GM18868 (cell line): ENCODE data around the gene LNX1.

Source experiments
- ATAC-seq: cut with Tn5 transposase; IDR thresholded peaks from one replicate; pipeline ENCODE4 v1.9.1; 2021; ENCODE audit warnings: mild to moderate bottlenecking, moderate library complexity; ENCODE audit not compliant: unreplicated experiment

LNX1 gene

GRCh38 chr4:53541577-53542206 lies 49.6 kb downstream of the LNX1 start:
- ATAC-seq: no peak

DNA sequence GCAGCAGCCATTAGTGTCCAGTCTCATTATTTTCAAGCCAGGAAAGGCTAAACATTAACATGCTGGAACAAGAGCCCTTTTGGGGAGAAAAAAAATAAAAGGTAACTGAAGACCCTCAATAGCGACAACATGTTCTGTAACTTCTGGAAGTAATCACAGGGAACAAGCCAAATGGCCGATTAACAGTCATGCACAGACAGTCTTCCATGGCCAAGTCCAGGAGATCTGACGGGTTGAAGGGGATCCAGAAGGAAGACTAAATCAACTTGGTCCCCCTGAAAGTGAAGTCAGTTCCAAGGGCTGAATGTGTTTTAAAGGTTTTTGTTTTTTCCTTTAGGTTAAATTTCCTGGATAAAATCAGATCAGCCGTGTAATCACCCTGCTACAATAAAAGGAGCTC lies 52.5 kb downstream of the LNX1 start:
- ATAC-seq: no peak

DNA sequence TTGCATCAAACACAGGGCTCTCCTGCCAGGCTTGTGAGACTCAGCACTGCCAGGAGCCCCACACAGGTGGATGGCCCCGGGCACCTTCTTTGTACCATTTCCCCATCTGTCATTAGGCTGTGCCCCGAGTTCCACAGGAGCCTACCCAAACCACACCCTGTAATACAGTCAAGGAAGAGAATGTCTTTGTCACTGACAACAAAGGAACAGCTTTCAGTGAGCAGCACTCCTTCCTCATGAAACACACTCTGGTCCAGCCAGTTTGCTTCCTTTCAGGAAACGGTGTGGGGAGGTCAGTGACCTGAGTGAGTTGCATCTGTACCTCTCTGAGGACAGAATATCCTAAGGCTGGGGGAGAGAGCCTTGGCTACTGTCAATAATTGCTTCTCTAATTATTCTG lies 53.7 kb downstream of the LNX1 start:
- no peak for ATAC-seq

- ATAC-seq: no peak
These were observed 55.0 kb downstream of the LNX1 start for GRCh38 chr4:53536328-53536727.

GRCh38 chr4:53535567-53535966 lies 55.7 kb downstream of the LNX1 start:
- ATAC-seq: no peak

DNA sequence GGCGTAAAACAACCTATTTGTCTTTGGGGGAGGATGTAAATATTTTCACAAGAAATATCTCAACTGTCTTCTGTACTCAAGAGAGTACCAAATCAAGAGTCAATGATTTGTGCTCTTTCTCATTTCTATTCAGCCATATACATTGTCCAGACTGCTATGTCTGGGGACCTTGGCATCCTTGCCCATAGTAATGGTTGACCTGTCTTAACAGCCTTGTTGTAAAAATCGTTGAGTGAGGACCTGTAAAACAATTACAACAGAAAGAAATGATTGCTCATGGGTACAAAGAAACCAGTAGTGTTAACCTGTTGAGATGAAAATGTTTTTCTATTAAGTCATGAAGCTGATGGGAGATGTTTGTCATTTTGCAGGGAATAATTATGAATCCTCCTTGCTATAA lies 56.6 kb downstream of the LNX1 start:
- ATAC-seq: no peak

DNA sequence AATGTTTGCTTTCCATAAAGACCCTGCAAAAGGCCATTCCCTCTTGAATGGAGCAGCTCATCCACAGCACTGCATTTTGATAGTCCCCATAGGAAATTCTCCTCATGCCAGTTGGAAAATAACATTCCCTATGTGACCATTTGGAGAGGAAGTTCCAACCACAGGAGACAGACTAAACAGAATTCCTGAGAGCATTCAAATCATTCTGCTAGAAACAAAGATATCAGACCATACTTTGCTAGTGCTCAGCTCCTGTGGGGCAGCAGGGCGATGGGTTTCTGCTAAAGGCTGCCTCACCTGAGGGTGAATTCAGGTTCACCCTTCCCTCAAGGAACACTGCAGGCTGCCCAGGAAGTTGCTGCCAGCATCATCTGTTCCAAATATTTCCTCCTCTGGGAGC lies 58.8 kb downstream of the LNX1 start:
- no peak for ATAC-seq

DNA sequence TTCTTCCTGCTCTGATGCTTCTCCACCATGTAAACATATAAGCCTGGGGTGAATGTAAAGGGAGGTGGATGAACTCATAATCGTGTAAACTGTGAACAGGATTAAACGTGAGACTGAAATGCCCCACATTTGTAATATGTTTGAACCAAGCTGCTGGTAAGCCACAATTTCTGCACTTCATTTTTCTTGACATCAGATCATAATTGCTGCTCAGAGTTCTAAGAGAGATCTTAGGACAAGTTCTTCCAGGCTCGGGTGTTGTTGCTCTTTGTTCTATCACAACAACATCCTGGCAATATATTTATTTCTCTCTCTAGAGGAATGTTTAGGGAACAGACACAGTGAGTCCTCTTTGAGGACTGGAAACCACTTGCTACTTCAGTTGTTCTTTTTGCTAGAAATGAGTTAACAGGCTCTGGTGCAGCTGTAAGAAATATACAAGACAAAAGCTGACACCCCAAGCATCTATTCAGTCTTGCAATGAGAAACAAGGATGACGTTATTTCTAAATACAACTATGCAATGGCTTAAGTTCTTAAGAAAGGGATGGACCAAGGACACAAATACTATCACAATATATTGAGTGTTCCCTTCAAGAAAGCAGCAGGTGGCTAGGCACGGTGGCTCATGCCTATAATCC lies 59.6 kb downstream of the LNX1 start:
- ATAC-seq: no peak

DNA sequence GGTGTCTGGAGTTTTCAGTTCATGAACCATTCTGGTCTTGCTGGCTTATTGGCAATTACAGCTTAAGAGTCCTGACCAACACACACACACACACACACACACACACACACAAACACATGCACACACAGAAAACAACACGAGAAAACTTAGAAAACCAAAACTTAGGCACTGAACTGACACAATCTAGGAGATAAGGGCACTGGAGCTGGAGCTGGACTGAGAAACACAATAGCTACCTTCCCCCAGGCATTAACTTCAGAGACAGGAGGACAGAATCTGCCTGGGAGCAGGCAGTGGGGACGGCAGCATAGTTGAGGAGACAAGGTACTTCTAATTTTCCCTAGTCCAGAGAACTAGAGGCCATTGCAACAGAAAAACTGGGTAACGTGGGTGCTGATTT lies 62.3 kb downstream of the LNX1 start:
- no peak for ATAC-seq

- ATAC-seq: no peak
These were observed 63.4 kb downstream of the LNX1 start for GRCh38 chr4:53527930-53528329.

DNA sequence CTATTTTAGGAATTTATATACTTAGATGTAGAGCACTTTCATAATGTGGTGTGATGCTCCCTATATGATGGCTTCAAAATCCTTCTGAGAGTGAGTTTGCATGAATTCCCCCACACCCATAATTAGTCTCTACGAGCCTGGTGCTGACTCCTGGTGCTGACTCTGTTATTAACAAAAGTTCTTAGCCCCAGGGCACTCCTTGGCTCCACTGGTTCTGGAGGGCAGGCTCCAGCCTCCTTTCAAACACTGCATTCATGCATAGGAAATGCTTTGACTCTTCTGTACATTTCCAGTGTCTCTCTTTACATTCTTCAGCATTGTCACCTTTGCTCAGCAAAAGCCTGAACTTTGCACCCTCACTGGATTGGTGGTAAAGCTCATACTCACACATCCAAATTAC lies 64.0 kb downstream of the LNX1 start:
- no peak for ATAC-seq

DNA sequence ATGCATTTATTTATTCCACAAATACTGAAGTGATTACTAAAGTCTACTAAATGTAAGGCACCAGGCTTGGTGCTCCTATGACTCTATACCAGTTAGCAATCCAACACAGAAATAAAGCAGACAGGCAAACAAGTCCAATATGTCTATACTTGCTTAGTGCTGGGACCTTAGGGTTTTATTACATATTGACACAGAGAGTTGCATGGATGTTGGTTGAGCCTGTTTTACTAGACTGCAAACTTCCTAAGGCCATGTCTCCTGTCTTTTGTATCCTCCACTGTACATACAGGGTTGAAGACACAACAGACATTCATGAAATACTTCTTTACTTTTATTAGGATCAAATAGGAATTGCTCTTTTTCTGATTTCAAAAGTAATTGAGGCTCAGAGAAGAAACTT lies 69.0 kb downstream of the LNX1 start:
- ATAC-seq: no peak

- ATAC-seq: no peak
These were observed 71.2 kb downstream of the LNX1 start for GRCh38 chr4:53520116-53520515.

DNA sequence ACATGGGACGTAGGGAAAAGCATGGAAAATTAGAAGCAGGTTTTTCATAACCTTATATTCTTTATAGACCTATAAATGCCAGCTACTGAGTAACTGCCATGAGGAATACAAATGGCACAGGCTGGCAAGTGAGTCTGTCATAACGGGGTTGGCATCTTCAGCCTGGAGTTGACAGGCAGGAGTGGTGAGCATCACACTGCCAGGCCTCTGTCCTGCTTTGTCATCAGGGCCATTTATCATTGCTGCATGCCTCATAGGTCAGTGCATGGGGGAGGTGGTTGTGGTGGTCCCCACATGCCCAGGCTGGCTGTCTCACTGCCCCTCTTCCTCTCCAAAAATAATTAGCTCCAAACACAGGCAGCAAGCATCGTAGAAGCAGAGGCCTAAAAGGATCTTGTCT lies 72.5 kb downstream of the LNX1 start:
- ATAC-seq: no peak

DNA sequence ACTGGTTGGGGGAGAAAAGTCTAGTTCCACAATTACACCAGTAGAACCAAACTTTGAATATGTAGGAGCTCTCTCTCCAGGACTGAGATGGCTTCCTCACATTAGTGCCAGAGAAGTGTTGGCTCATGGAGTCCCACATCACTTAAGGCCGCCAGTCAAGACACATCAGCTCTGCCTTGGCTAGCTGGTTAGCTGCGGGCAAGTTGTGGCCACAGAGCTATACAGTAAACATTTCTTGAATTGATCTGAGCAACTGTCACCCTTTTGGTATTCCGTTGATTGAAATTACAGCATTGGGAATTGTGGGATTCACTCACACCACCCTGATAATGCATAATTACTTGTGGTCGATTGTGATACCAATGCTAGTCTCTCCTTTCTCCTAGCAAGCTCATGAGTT lies 76.2 kb downstream of the LNX1 start:
- ATAC-seq: no peak

GRCh38 chr4:53514509-53514908 lies 76.8 kb downstream of the LNX1 start:
- ATAC-seq: peak; percentile 76

DNA sequence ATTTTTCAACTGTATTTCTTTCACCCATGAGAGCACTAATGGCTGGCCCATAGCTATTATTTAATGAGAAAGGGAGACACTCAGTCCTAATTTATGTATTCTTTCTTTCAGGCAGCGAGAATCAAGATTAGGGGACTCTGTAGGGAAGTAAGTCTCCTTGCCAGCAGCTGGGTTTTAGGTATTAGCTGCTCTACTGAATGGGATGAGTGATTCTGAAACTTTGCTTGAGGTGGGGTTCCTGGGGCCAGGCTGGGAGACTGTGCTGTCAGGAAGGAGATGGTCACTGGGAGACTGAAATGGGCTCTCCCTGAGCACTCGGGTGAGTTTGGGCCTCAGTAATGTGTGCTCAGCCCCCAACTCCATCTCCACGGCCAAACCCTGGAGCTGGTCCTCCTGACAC lies 78.7 kb downstream of the LNX1 start:
- no peak for ATAC-seq

DNA sequence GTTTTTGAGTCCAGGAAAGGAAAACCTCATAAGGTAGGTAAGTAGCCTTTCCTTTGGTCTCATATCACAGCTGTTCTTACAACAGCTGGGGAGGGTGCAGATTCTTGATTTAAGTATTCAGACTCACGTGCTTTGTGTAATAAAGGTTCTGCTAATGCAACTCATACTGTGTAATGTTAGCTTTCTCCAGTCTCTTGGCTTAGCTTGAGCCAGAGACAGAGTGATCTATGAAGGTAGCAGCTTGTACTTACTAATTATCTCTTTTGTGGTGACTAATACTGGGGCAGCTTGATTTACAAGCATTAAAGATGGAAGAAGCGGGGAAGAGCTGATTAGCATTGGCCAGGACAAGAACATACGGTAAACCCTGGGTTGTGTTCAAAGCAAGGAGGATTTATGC lies 80.3 kb downstream of the LNX1 start:
- ATAC-seq: no peak

GRCh38 chr4:53510321-53510720 lies 81.0 kb downstream of the LNX1 start:
- no peak for ATAC-seq

DNA sequence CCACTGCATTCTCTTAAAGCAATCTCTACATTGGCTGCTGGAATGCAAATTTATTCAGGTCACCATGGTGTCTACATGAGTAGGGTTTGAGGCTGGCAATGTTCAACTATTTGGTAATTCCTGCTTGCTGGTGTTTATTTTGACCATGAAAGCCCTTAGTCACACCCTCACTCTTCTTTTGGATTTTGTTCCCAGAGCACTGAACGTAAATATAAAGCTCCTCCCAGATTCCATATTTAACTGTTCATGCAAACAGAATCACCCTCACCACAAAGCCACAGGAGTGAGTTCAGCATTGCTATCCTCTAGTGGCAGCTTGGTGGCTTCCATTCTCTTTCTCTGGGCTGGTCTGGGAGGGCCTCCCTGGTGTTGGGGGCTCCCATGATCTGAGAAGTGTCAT lies 82.8 kb downstream of the LNX1 start:
- ATAC-seq: no peak

GRCh38 chr4:53507671-53508286 lies 83.5 kb downstream of the LNX1 start:
- no peak for ATAC-seq

GRCh38 chr4:53507058-53507457 lies 84.2 kb downstream of the LNX1 start:
- no peak for ATAC-seq

DNA sequence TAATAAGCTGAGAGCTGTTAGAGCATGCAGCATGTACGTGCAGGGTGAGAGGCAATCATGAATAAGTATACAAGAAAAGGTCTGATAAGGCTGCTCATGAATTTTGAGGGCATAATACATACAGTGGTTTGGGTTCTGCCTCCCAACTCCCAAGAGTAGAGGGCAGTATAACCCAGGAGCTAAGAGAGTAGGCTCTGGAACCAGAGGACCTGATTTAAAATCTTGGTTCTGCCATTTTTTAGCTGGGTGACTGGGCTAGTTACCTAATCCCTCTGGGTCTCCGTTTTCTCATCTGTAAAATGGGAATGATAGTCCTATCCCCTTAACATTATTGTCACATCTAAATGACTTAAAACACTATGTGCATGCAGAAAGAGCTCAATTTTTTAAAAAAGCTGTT lies 85.3 kb downstream of the LNX1 start:
- ATAC-seq: no peak
